Measurements from ENCODE around the gene PIGU. TPM values are rescaled to one million over a fixed set of nuclear protein-coding genes. Genes with fewer than 3 reads are reported as not detected.

The PIGU gene
- total RNA-seq, 2 experiments from 2014 or later: 21.1 to 28.2 TPM

- H3K36me3 Mint-ChIP-seq (ENCODE audit: low read depth): peaks cover 23% of the 10 kb centered on the region
- no peaks in the 10 kb centered on the region for H3K9me3 Mint-ChIP-seq (ENCODE audit: low read depth)
- intact Hi-C loops (cut with DNase I, micrococcal nuclease): no loop called here
- ChIA-PET CTCF (interaction anchor here (0.6 to 1.3 kb wide), 4 partner anchors 19 to 279 kb away, joined by 3 read pairs; no protein-coding TSS in a partner anchor), POLR2A (interaction anchor here (0.7 kb wide), 1 partner anchor 1744 kb away, joined by 3 read pairs; no protein-coding TSS in a partner anchor)
- ATAC-seq: no peak
- H3K27ac Mint-ChIP-seq: peak overlapping the region; percentile 31
- no peak overlapping the region for H3K4me3 Mint-ChIP-seq
- no peaks in the 10 kb centered on the region for H3K27me3 Mint-ChIP-seq
- no peak for DNase-seq
- peaks cover 30% of the 10 kb centered on the region for H3K4me1 Mint-ChIP-seq
Observed at GRCh38 chr20:34583544-34583943, 93.3 kb downstream of the PIGU start.

GRCh38 chr20:34582911-34583310, 94.0 kb downstream of the PIGU start:
- peaks cover 30% of the 10 kb centered on the region for H3K4me1 Mint-ChIP-seq
- no peak overlapping the region for H3K27ac Mint-ChIP-seq
- DNase-seq (no peak), ATAC-seq (no peak)
- CTCF ChIA-PET: interaction anchor here (0.7 to 1.3 kb wide), 5 partner anchors 8 to 271 kb away, joined by 3 to 5 read pairs (median 3); no protein-coding TSS in a partner anchor
- no peaks in the 10 kb centered on the region for H3K27me3 Mint-ChIP-seq
- H3K4me3 Mint-ChIP-seq: no peak overlapping the region
- POLR2A ChIA-PET: no interaction called here
- H3K36me3 Mint-ChIP-seq (ENCODE audit: low read depth): peaks cover 23% of the 10 kb centered on the region
- no peaks in the 10 kb centered on the region for H3K9me3 Mint-ChIP-seq (ENCODE audit: low read depth)
- intact Hi-C loops (cut with DNase I, micrococcal nuclease): no loop called here

- H3K4me1 Mint-ChIP-seq: peaks cover 30% of the 10 kb centered on the region
- H3K27ac Mint-ChIP-seq: peak overlapping the region; percentile 91
- ATAC-seq (no peak), DNase-seq (no peak)
- CTCF ChIA-PET: interaction anchor here (0.7 to 1.3 kb wide), 6 partner anchors 8 to 270 kb away, joined by 3 to 5 read pairs (median 3); no protein-coding TSS in a partner anchor
- intact Hi-C loops (cut with DNase I, micrococcal nuclease): no loop called here
- no peaks in the 10 kb centered on the region for H3K9me3 Mint-ChIP-seq (ENCODE audit: low read depth)
- POLR2A ChIA-PET: no interaction called here
- peaks cover 18% of the 10 kb centered on the region for H3K36me3 Mint-ChIP-seq (ENCODE audit: low read depth)
- H3K27me3 Mint-ChIP-seq: no peaks in the 10 kb centered on the region
- H3K4me3 Mint-ChIP-seq: no peak overlapping the region
Observed at GRCh38 chr20:34582221-34582620, 94.7 kb downstream of the PIGU start.

- H3K4me1 Mint-ChIP-seq: peaks cover 30% of the 10 kb centered on the region
- no peaks in the 10 kb centered on the region for H3K27me3 Mint-ChIP-seq
- DNase-seq (peak; percentile 70), ATAC-seq (peak; percentile 94)
- ChIA-PET POLR2A (no interaction called here), CTCF (interaction anchor here (0.7 kb wide), 1 partner anchor 8 kb away, joined by 3 read pairs; no protein-coding TSS in a partner anchor)
- H3K9me3 Mint-ChIP-seq (ENCODE audit: low read depth): no peaks in the 10 kb centered on the region
- peak overlapping the region; percentile 91 for H3K27ac Mint-ChIP-seq
- H3K4me3 Mint-ChIP-seq: peak overlapping the region; percentile 5
- peaks cover 18% of the 10 kb centered on the region for H3K36me3 Mint-ChIP-seq (ENCODE audit: low read depth)
- intact Hi-C loops (cut with DNase I, micrococcal nuclease): loop anchor here in 1 of 2 experiments (1.0 to 2.0 kb wide), 3 partner anchors 23 to 96 kb away; partner anchors contain the start of genes DYNLRB1, MAP1LC3A and PIGU
Observed at GRCh38 chr20:34581341-34582184, 95.3 kb downstream of the PIGU start.

GRCh38 chr20:34579979-34580940, 96.6 kb downstream of the PIGU start:
- ChIA-PET POLR2A (no interaction called here), CTCF (interaction anchor here (0.7 to 1.1 kb wide), 3 partner anchors 18 to 387 kb away, joined by 3 to 5 read pairs (median 3); no protein-coding TSS in a partner anchor)
- ATAC-seq (peak; percentile 20), DNase-seq (peak; percentile 29)
- Mint-ChIP-seq H3K27me3 (no peaks in the 10 kb centered on the region), H3K27ac (peak overlapping the region; percentile 91), H3K36me3 (ENCODE audit: low read depth) (peaks cover 18% of the 10 kb centered on the region), H3K4me1 (peaks cover 30% of the 10 kb centered on the region), H3K9me3 (ENCODE audit: low read depth) (no peaks in the 10 kb centered on the region), H3K4me3 (no peak overlapping the region)
- intact Hi-C loops (cut with DNase I, micrococcal nuclease): loop anchor here in 1 of 2 experiments (2.0 kb wide), 2 partner anchors 21 to 63 kb away; partner anchors contain the start of genes DYNLRB1 and MAP1LC3A

GRCh38 chr20:34579191-34579978, 97.5 kb downstream of the PIGU start:
- CTCF ChIA-PET: interaction anchor here (0.7 kb wide), 1 partner anchor 265 kb away, joined by 3 read pairs; no protein-coding TSS in a partner anchor

GRCh38 chr20:34578521-34578920, 98.4 kb downstream of the PIGU start:
- CTCF ChIA-PET: interaction anchor here (0.7 to 0.8 kb wide), 2 partner anchors 10 to 15 kb away, joined by 3 read pairs; no protein-coding TSS in a partner anchor
- no peaks in the 10 kb centered on the region for H3K9me3 Mint-ChIP-seq (ENCODE audit: low read depth)
- peaks cover 30% of the 10 kb centered on the region for H3K4me1 Mint-ChIP-seq
- intact Hi-C loops (cut with DNase I, micrococcal nuclease): no loop called here
- POLR2A ChIA-PET: no interaction called here
- ATAC-seq (no peak), DNase-seq (no peak)
- H3K36me3 Mint-ChIP-seq (ENCODE audit: low read depth): peaks cover 16% of the 10 kb centered on the region
- H3K4me3 Mint-ChIP-seq: no peak overlapping the region
- peak overlapping the region; percentile 47 for H3K27ac Mint-ChIP-seq
- H3K27me3 Mint-ChIP-seq: no peaks in the 10 kb centered on the region

More at GRCh38 chr20:34579191-34579978, 97.5 kb downstream of the PIGU start:
- intact Hi-C loops (cut with DNase I, micrococcal nuclease): no loop called here
- peaks cover 30% of the 10 kb centered on the region for H3K4me1 Mint-ChIP-seq
- H3K9me3 Mint-ChIP-seq (ENCODE audit: low read depth): no peaks in the 10 kb centered on the region
- ATAC-seq (no peak), DNase-seq (no peak)
- peaks cover 17% of the 10 kb centered on the region for H3K36me3 Mint-ChIP-seq (ENCODE audit: low read depth)
- no peak overlapping the region for H3K4me3 Mint-ChIP-seq
- no peaks in the 10 kb centered on the region for H3K27me3 Mint-ChIP-seq
- peak overlapping the region; percentile 91 for H3K27ac Mint-ChIP-seq
- POLR2A ChIA-PET: no interaction called here

- POLR2A ChIA-PET: no interaction called here
- intact Hi-C loops (cut with DNase I, micrococcal nuclease): no loop called here
- peaks cover 16% of the 10 kb centered on the region for H3K36me3 Mint-ChIP-seq (ENCODE audit: low read depth)
- H3K4me1 Mint-ChIP-seq: peaks cover 30% of the 10 kb centered on the region
- H3K27me3 Mint-ChIP-seq: no peaks in the 10 kb centered on the region
- ATAC-seq (no peak), DNase-seq (no peak)
- H3K27ac Mint-ChIP-seq: no peak overlapping the region
- H3K4me3 Mint-ChIP-seq: no peak overlapping the region
- CTCF ChIA-PET: interaction anchor here (0.7 to 0.8 kb wide), 2 partner anchors 10 to 15 kb away, joined by 3 read pairs; no protein-coding TSS in a partner anchor
- no peaks in the 10 kb centered on the region for H3K9me3 Mint-ChIP-seq (ENCODE audit: low read depth)
Observed at GRCh38 chr20:34578025-34578424, 98.9 kb downstream of the PIGU start.

- no peak for DNase-seq
- CTCF ChIA-PET: no interaction called here
- no peaks in the 10 kb centered on the region for H3K27me3 Mint-ChIP-seq
- ATAC-seq: no peak
- no peak overlapping the region for H3K27ac Mint-ChIP-seq
- POLR2A ChIA-PET: no interaction called here
- no peaks in the 10 kb centered on the region for H3K9me3 Mint-ChIP-seq (ENCODE audit: low read depth)
- H3K4me3 Mint-ChIP-seq: no peak overlapping the region
- intact Hi-C loops (cut with DNase I, micrococcal nuclease): no loop called here
- H3K4me1 Mint-ChIP-seq: peaks cover 25% of the 10 kb centered on the region
- peaks cover 16% of the 10 kb centered on the region for H3K36me3 Mint-ChIP-seq (ENCODE audit: low read depth)
Observed at GRCh38 chr20:34577061-34577460, 99.8 kb downstream of the PIGU start.

- CTCF ChIA-PET: interaction anchor here (0.6 kb wide), 1 partner anchor 91 kb away, joined by 3 read pairs; no protein-coding TSS in a partner anchor
- POLR2A ChIA-PET: no interaction called here
- Mint-ChIP-seq H3K27me3 (no peaks in the 10 kb centered on the region), H3K9me3 (ENCODE audit: low read depth) (no peaks in the 10 kb centered on the region), H3K4me3 (no peak overlapping the region), H3K36me3 (ENCODE audit: low read depth) (peaks cover 14% of the 10 kb centered on the region), H3K4me1 (peaks cover 17% of the 10 kb centered on the region), H3K27ac (no peak overlapping the region)
- no peak for ATAC-seq
- no peak for DNase-seq
- intact Hi-C loops (cut with DNase I, micrococcal nuclease): no loop called here
Observed at GRCh38 chr20:34575756-34576155, 101.1 kb downstream of the PIGU start.

Data from activated CD4-positive, alpha-beta T cell treated with anti-CD3 and anti-CD28 coated beads for 36 hours (primary cell).